ENCODE measurements around the gene TMEM178B. TPM values are rescaled to one million over a fixed set of nuclear protein-coding genes. Genes with fewer than 3 reads are reported as not detected.

The TMEM178B gene
- total RNA-seq, 1 donor from 2014 or later, result under 0.01 TPM

DNA sequence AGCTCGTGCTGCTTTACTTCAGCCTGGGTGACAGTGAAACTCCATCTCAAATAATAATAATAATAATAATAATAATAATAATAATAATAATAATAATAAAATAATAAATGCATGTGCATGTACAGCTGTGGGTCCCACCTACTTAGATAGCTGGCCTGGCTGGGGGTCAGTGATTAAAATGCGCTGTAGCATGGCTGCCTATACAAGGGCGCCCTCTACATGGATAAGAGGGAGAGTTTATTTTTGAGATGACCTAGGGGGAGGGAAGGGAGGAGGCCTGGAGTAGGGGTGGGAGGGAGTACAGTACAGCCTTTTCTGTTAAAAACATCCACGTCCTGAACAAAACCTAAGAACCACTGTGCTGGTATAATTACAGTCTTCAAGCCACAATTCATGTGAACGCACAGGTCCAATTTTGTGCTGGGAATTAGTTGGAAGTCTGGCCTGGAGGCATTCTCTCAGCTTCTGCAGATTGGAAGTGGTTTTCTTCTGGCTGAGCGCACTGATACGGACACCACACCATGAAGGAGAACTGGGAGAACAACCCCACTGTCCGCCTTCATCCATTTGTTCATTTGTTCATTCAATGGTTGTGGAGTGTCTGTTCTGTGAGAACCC is 146.5 kb downstream of the TMEM178B start:
- no peak for DNase-seq (ENCODE audit: low read depth in 2 of 2)

DNA sequence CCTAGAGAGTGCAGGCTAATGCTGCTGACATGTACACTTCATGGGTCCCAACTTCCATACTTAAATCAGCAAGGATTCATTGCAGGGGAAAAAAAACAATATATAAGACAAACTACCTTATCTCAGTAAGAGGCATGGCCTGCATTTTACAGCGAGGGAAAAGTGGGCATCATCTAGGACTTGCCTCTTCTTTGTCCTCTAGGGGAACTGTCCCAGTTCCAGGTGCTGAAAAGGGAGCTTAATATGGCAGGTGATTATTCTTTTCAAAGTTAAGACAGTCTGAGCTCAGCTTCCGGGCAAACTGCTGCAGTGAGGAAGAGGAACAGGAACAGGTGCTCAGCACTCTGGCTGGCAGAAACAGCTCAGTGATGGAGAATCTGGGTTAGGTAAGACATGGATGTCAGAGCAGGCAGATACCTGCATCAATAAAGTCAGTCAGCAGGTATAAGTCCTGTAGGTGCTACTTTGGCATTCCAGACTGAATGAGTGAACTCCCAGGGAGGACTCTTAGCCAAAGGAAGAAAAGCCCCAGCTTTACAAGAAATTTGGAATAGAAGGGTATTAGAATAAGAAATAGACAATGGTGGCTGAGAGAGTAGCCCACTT is 147.2 kb downstream of the TMEM178B start:
- no peak for DNase-seq (ENCODE audit: low read depth in 2 of 2)

DNA sequence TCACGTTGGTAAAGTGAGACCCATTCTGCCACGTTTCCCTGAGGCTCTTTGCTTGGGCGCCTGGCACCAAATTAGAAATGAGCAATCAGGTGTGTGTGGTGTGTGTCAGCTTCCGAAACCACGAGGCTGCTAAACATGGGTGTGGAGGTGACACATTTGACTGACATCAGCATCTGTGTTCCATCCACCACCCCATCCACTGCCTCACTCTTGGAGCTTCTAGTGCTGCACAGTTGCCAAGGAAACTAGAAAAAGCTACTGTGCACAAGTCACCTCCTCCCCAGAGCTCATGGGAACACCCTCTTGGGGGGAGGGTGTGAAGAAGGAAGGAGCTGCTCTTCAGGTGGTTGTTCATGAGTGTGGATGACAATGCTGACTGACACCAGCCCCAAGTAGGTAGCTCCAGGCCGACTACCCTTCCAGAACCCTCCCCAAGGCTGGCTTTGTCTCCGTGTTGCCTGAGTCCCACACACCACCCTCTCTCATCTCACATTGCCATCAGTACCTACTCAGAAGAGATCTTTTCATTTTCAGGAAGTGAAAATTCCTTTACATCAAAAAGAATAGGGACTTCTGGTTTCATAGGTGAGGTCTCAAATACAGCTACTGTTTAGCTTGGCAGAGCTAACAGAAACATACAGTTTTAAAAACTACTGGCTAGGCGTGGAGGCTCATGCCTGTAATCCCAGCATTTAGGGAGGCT is 152.2 kb downstream of the TMEM178B start:
- DNase-seq (ENCODE audit: low read depth in 2 of 2), result no peak

DNA sequence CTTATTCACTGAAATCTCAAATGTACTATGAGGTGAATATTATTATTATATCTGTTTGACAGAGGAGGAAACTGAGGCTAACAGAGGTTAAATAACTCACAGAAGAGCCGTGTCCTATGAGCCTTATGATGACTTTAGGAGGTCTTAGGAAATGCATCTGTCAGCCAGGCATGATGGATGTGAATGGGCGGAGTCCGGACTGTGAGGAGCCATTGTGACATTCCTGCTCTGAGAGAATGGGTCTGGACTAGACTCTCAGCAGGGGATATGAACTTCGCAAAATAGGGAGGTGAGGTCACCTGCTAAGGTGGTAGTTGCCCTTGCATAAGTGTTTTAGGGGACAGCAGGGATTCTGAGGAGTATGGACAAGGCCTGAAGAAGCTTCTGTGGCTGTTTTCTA is 153.6 kb downstream of the TMEM178B start:
- no peak for DNase-seq (ENCODE audit: low read depth in 2 of 2)

DNA sequence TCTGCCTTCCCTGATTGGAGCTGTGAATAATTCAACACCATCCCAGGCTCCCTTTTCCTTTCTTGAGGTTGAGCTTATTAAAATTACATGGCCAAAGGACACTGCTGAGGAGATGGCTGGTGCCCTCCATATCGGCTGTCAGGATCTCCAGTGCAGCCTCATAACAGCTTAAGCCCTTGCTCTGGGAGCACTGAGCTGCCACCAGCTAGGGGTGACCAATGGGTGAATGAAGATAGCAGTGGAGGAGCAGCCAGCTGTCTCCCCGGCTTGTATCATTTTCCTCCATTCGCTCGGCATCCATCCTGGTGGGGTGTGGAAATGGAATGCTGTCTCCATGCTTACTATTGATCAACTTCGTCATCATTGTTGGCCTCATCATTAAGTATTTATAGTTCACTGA is 154.6 kb downstream of the TMEM178B start:
- DNase-seq (ENCODE audit: low read depth in 2 of 2), result no peak

DNA sequence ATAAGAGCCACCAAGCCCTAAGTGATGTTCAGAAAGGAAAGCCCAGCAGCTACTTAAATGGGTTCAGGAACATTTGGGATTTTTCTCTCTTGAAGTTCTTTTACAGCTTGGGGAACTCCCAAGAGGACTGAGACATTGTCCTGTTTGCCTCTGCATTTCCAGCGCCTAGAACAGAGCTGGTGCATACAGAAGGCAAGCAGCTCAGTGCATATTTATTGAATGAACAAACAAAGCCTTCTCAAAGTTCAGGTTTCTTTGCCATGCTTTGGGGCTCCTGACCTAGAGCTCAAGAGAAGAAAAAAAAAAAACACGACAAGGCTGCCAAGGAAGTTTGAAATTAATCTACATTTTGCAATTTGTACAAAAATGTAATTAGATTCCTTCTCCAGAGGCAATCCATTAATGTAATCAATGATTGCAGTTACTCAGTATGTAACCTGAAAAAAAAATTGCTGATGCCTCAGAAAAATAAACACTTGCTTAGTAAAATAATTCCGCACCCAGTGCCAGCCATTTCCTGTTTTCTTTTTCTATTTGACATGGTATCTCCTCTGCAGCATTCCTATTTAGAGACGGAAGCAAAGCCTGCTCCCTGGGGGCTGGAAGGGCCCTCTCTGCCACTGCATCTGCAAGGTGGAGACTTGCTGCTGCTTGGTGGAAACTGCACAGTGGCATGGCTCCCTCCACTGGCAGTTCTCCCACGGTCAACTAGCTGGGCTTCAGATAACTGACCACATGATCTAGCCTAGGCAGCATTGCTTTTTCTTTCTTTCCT is 157.3 kb downstream of the TMEM178B start:
- DNase-seq (ENCODE audit: low read depth in 2 of 2), result no peak

DNA sequence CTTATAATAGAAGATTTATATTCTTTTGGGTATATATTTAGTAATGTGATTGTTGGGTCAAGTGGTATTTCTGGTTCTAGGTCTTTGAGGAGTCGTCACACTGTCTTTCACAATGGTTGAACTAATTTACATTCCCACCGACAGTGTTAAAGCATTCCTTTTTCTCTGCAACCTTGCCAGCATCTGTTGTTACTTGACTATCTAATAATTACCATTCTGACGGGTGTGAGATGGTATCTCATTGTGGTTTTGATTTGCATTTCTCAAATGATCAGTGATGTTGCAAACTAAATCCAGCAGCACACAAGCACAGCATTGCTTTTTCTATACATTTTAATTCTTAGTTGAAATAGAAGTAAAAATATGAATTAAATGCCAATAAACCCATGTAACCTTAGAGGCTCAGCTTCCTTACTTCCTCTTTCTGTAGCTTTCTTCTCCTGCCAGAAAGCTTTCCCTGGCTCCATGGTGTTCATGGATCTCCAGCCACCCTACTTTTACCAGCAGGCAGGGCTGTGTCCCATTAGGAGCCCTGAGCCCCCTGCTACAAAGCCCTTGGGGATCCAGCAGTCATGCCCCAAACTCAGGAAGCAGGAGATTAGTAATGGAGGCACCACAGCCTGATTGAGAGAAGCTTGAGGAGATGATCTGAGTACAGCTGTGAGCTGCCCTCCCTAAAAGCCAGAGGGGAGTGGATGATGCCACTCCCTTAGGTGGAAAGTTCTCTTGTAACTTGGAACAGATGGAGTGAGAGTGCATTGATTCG is 158.6 kb downstream of the TMEM178B start:
- no peak for DNase-seq (ENCODE audit: low read depth in 2 of 2)

DNA sequence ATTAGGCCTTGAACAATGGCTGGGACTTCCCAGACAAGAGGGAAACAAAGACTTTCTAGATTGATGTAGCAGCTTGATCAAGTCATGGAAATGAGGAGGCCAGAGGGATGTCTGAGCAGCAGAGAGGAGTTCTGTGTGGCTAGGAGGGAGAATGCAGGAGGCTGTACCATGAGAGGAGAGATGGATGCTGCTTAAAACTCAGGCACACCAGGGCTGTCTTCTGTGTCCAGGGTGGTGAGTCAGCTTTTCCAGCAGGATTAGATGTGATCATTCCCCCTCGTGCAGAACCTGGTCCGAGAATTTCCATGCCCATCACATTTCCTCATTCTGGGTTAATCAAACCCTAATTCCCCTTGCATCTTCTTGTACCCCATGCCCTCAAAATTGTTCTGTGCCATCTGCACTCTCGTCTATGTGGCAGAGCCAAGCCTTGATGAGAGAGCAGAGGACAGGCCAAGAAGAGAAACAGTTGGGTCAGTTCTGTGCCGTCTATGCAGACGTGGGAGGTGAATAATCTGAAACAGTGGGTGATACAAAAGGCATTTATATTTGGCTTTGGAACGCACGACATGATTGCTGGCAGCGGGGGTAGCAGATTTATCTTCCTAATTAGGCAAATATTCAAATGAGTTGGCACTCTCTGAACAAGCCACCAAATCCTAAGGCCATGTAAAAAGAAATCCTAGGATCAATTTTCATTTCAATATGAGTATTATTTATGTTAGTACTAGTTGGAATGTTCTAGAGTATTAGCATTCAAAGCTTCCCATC is 160.7 kb downstream of the TMEM178B start:
- no peak for DNase-seq (ENCODE audit: low read depth in 2 of 2)

DNA sequence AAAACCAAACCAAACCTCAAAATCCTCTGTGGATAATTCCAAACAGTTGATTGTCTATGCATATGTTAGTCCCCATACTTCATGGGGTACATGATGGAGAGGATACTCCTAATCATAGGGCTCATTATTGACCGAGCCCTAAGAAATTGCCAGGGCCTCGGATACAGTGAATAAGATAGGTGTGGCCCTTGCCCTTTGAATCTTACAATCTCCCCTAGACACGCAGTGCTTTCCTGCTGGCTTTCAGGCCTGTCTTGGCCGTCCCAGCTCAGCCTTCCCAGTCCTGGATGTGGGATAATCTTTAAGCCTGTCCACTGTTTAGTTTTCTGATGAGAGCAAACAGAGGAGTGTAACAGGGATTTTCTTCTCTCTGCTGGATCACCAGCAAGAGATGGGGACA is 161.8 kb downstream of the TMEM178B start:
- no peak for DNase-seq (ENCODE audit: low read depth in 2 of 2)

DNA sequence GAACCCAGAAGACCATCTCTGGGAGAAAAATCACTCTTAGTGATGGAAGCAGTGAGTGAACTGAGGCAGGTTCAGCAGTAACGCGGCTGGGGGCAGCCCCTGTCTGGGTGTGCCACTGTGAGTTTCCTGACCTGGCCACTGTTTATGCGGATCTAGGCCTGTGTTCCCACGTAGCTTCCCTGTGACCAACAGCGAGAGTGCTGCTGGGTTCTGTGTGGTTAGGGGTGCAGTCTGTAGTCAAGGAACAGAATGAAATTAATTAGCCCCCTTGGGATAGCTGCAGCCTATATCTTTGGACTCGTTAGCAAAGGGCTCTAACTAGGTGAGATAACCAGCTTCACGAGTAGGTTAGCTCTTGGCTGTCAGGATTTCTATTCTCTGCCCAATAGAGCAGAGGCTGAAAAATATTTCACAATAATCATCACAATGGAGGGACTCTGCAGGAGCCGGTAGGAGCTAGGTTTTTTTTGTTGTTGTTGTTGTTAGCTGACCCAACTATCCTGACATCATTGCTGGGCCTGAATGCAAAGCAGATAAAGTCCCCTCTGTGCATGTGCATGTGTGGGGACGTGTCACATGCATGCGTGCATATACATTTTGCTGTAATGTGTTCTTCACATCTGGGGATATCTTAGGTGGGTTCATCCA is 164.9 kb downstream of the TMEM178B start:
- no peak for DNase-seq (ENCODE audit: low read depth in 2 of 2)

DNA sequence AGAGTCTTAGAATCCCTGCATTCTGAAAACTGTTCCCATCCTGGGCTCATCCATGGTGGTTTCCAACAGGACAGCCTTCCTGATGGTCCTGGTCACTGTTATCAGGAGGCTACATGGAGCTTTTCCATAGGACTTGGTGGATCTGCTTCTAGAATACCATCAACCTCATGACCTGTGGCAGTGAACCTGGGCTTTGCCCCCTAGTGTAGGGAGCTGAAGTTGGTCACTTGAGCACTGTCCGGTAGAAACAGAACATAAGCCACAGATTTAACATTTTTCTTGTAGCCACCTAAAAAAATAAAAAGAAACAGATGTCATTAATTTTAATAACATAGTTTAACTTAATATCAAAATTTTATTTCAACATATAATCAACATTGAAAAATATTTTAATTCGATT is 165.8 kb downstream of the TMEM178B start:
- no peak for DNase-seq (ENCODE audit: low read depth in 2 of 2)

DNA sequence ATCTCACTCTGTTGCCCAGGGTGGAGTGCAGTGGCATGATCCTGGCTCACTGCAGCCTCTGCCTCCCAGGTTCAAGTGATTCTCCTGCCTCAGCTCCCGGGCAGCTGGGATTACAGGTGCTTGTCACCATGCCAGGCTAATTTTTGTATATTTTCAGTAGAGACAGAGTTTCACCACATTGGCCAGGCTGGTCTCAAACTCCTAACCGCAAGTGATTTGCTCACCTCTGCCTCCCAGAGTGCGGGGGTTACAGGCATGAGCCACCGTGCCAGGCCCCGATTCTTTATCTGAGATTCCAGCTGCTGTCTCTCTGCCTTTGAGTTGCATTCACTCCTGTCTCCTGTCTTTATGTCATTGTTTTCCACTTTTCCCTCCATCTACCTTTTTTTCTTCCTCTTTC is 168.7 kb downstream of the TMEM178B start:
- DNase-seq (ENCODE audit: low read depth in 2 of 2), result no peak

DNA sequence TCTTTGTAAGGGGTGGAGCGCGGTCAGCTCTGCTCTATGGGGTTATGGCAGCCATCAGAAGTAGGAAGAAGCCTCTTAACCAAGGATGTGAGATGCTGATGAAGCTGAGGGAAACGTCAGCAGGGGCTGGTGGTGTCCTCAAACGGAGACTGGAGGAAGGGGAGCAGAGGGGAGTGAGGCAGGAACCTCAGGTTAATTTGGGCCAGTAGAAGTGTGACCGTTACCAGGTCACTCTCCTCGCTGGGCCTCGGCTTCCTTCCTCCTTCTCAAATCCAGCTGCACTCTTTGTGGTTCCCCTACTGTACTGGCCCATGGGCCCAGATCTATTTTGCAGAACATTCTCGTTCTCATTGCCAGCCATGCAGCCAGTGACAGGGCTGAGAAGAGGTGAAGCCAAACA is 169.5 kb downstream of the TMEM178B start:
- no peak for DNase-seq (ENCODE audit: low read depth in 2 of 2)

DNA sequence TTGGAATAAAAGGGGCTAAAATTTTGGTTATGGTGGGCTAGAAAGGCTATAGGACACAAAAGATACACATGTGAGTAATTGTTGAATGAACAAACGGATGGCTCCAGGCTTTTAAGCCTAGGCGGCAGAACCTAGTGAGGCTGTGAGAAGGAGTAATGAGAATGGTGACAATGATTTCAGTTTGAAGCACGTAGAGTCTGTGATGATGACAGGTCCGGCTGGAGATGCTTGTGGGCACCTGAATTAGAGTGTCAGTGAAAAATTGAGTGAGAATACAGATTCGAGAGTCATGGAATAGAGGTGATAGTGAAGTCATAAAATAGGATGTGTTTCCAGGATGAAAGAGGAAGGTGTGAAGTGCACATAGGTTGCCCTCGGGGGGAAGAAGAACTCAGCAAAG is 170.6 kb downstream of the TMEM178B start:
- DNase-seq (ENCODE audit: low read depth in 2 of 2), result no peak

DNA sequence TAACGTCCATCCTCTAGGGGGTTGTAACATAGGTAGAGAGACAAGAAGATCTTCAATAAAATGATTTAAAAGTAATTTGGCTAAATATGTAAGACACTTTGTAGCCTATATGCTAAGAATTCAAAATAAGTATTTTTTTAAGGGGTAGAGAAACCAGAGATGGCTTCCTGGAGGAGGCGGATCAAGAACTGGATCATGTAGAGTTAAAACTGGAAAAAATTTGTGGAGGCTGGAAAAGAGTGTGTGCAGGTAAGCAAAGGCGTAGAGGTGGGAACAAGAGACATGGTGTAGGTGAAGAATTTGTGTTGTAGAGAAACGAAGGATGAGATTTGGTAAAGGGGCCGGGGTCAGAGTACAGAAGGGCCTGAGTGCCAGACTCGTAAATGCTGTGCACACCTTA is 172.6 kb downstream of the TMEM178B start:
- no peak for DNase-seq (ENCODE audit: low read depth in 2 of 2)

DNA sequence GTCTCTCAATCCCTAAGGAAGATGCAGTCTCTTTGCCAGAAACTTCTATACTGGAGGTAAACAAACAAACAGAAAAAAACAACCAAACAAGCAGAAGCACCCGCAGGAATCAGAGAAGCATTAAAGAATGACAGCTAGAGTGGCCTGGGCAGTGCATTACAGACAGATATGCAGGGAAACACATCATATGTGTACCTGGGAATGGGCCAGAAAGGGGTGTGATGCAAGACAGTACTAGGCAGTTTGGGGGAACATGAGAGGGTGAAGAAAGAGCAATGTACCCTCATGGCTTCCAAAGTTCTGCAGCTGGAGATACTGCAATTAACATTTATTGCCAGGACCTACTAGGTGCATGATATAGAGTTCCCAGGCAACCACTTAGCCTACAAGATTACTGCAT is 177.3 kb downstream of the TMEM178B start:
- DNase-seq (ENCODE audit: low read depth in 2 of 2), result no peak

DNA sequence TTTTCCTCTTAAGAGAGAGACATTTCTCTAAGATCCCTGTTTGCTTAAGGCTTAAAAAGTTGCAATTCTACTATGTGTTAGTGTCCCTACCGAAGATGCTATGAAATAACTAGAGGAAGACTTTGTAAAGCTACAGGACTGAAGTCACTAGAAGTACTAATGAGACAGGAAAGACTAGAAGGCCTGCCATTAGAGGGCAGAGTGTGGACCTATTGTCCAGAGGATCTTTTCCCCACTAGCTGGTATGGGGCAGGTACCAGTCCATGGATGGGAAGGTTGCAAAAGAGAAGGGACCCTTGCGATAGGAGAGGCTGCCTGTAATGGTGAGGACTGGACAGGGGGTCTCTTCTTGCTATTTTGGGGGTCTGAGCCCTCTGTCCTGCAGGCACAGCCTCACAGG is 178.1 kb downstream of the TMEM178B start:
- DNase-seq (ENCODE audit: low read depth in 2 of 2), result peak in 1 of 2 donors; percentile 2

DNA sequence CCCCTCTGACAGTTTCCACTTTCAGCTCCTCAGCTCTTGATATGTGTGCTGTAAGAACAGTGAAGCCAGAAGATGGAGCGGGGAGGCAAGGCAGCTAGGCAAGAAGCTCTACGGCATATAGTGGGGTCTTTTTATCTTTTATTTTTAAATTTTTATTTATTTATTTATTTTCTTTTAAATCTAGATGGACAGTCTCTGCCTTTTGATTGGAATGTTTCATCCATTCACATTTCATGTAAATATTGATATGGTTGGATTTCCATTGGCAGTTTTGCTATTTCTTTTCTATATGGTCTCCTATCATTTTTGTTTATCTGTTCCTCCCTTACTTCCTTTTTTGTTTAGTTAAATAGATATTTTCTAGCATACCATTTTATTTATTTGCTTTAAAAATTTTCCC is 183.7 kb downstream of the TMEM178B start:
- DNase-seq (ENCODE audit: low read depth in 2 of 2), result no peak

DNA sequence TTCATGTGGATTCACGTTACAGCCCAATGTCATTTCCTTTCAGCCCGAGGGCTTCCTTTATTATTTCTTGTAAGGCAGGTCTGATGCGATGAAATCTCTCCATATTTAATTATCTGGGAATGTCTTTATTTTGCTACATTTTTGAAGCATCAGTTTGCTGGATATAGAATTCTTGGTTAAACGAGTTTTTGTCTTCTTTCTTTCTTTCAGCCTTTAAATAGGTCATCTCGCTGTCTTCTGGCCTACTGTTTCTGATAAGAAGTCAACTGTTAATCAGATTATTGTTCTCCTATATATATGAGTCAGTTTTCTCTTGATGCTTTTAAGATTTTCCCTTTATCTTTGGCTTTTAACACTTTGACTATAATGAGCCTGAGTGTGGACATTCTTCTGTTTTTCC is 184.7 kb downstream of the TMEM178B start:
- DNase-seq (ENCODE audit: low read depth in 2 of 2), result no peak

Measured in dermis microvascular lymphatic vessel endothelial cell (primary cell).